ENCODE measurements around the gene CTNND1. TPM values are rescaled to one million over a fixed set of nuclear protein-coding genes. Genes with fewer than 3 reads are reported as not detected.

The CTNND1 gene
- total and polyA plus RNA-seq, 2 of the 8 experiments (the other 6 are each of a cell fraction or from before 2014, with no cell fraction given): 91.9 to 164 TPM

- TF ChIP-seq, protein P1, sequence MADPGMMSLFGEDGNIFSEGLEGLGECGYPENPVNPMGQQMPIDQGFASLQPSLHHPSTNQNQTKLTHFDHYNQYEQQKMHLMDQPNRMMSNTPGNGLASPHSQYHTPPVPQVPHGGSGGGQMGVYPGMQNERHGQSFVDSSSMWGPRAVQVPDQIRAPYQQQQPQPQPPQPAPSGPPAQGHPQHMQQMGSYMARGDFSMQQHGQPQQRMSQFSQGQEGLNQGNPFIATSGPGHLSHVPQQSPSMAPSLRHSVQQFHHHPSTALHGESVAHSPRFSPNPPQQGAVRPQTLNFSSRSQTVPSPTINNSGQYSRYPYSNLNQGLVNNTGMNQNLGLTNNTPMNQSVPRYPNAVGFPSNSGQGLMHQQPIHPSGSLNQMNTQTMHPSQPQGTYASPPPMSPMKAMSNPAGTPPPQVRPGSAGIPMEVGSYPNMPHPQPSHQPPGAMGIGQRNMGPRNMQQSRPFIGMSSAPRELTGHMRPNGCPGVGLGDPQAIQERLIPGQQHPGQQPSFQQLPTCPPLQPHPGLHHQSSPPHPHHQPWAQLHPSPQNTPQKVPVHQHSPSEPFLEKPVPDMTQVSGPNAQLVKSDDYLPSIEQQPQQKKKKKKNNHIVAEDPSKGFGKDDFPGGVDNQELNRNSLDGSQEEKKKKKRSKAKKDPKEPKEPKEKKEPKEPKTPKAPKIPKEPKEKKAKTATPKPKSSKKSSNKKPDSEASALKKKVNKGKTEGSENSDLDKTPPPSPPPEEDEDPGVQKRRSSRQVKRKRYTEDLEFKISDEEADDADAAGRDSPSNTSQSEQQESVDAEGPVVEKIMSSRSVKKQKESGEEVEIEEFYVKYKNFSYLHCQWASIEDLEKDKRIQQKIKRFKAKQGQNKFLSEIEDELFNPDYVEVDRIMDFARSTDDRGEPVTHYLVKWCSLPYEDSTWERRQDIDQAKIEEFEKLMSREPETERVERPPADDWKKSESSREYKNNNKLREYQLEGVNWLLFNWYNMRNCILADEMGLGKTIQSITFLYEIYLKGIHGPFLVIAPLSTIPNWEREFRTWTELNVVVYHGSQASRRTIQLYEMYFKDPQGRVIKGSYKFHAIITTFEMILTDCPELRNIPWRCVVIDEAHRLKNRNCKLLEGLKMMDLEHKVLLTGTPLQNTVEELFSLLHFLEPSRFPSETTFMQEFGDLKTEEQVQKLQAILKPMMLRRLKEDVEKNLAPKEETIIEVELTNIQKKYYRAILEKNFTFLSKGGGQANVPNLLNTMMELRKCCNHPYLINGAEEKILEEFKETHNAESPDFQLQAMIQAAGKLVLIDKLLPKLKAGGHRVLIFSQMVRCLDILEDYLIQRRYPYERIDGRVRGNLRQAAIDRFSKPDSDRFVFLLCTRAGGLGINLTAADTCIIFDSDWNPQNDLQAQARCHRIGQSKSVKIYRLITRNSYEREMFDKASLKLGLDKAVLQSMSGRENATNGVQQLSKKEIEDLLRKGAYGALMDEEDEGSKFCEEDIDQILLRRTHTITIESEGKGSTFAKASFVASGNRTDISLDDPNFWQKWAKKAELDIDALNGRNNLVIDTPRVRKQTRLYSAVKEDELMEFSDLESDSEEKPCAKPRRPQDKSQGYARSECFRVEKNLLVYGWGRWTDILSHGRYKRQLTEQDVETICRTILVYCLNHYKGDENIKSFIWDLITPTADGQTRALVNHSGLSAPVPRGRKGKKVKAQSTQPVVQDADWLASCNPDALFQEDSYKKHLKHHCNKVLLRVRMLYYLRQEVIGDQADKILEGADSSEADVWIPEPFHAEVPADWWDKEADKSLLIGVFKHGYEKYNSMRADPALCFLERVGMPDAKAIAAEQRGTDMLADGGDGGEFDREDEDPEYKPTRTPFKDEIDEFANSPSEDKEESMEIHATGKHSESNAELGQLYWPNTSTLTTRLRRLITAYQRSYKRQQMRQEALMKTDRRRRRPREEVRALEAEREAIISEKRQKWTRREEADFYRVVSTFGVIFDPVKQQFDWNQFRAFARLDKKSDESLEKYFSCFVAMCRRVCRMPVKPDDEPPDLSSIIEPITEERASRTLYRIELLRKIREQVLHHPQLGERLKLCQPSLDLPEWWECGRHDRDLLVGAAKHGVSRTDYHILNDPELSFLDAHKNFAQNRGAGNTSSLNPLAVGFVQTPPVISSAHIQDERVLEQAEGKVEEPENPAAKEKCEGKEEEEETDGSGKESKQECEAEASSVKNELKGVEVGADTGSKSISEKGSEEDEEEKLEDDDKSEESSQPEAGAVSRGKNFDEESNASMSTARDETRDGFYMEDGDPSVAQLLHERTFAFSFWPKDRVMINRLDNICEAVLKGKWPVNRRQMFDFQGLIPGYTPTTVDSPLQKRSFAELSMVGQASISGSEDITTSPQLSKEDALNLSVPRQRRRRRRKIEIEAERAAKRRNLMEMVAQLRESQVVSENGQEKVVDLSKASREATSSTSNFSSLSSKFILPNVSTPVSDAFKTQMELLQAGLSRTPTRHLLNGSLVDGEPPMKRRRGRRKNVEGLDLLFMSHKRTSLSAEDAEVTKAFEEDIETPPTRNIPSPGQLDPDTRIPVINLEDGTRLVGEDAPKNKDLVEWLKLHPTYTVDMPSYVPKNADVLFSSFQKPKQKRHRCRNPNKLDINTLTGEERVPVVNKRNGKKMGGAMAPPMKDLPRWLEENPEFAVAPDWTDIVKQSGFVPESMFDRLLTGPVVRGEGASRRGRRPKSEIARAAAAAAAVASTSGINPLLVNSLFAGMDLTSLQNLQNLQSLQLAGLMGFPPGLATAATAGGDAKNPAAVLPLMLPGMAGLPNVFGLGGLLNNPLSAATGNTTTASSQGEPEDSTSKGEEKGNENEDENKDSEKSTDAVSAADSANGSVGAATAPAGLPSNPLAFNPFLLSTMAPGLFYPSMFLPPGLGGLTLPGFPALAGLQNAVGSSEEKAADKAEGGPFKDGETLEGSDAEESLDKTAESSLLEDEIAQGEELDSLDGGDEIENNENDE (IDR thresholded peaks at IDR 0.05; ENCODE audit: insufficient replicate concordance, low read length): no peak
Observed at GRCh38 chr11:57785072-57785471, 23.5 kb downstream of the CTNND1 start (continued).
